HepG2 (cell line): ENCODE results near the gene SYDE1. TPM values are rescaled to one million over a fixed set of nuclear protein-coding genes. Genes with fewer than 3 reads are reported as not detected.

ENCODE experiments used
- ATF2 ChIP-seq: sonication (generic); formaldehyde crosslinking; IDR thresholded peaks from 2 replicates; pipeline ENCODE4 v1.4.0; 2020; ENCODE audit warnings: missing genetic modification reagents
- ELF3 ChIP-seq: IDR thresholded peaks from 2 replicates; pipeline ENCODE4 v1.6.1; 2016; ENCODE audit warnings: missing genetic modification reagents, missing compliant biosample characterization
- FOXJ3 ChIP-seq: sonication (generic); formaldehyde crosslinking; IDR thresholded peaks from 2 replicates; pipeline ENCODE4 v1.4.0; 2020; ENCODE audit warnings: missing genetic modification reagents, mild to moderate bottlenecking, borderline replicate concordance
- FOXO1 ChIP-seq: sonication (generic); formaldehyde crosslinking; IDR thresholded peaks from 2 replicates; pipeline ENCODE4 v1.4.0; 2020; ENCODE audit warnings: missing genetic modification reagents
- GABPA ChIP-seq, 2 experiments: IDR thresholded peaks; 2 replicates each; pipeline ENCODE4 v1.6.1; 2011 to 2016; ENCODE audit warnings: low read depth in 2 of 2, low read length in 1 of 2, missing biosample characterization in 1 of 2, missing genetic modification characterization in 1 of 2
- PAWR ChIP-seq: sonication (generic); formaldehyde crosslinking; IDR thresholded peaks from 2 replicates; pipeline ENCODE4 v1.4.0; 2020; ENCODE audit warnings: missing genetic modification reagents, mild to moderate bottlenecking, borderline replicate concordance
- SCMH1 ChIP-seq: sonication (generic); formaldehyde crosslinking; IDR thresholded peaks from 2 replicates; pipeline ENCODE4 v1.9.0; 2021; ENCODE audit warnings: missing genetic modification reagents, mild to moderate bottlenecking, borderline replicate concordance
- SP1 ChIP-seq, 2 experiments: fragments of 450-650 bp in 1 of 2; sonication (generic) in 1 of 2; formaldehyde crosslinking in 1 of 2; IDR thresholded peaks; 2 replicates each; pipeline versions ENCODE4 v1.4.0 to v1.6.1; 2016 to 2020; ENCODE audit warnings: missing genetic modification reagents in 1 of 2
- TAF1 ChIP-seq: sonication (generic); formaldehyde crosslinking; IDR thresholded peaks from 2 replicates; pipeline ENCODE4 v1.4.0; 2020; ENCODE audit warnings: missing genetic modification reagents
- XBP1 ChIP-seq: sonication (generic); formaldehyde crosslinking; IDR thresholded peaks from 2 replicates; pipeline ENCODE4 v1.5.0; 2020; ENCODE audit warnings: missing genetic modification reagents
- ZNF207 ChIP-seq: fragments of 450-650 bp; IDR thresholded peaks from 2 replicates; pipeline ENCODE4 v1.6.1; 2016; ENCODE audit warnings: antibody characterized with exemption, borderline replicate concordance
- ZNF232 ChIP-seq: sonication (generic); formaldehyde crosslinking; IDR thresholded peaks from 2 replicates; pipeline ENCODE4 v1.4.0; 2020; ENCODE audit warnings: missing genetic modification reagents, borderline replicate concordance
- ZNF263 ChIP-seq: sonication (generic); formaldehyde crosslinking; IDR thresholded peaks from 2 replicates; pipeline ENCODE4 v1.4.0; 2020; ENCODE audit warnings: missing genetic modification reagents
- ZNF777 ChIP-seq: sonication (generic); formaldehyde crosslinking; IDR thresholded peaks from 2 replicates; pipeline ENCODE4 v1.4.0; 2020; ENCODE audit warnings: missing genetic modification reagents
- polyA plus RNA-seq, 8 experiments: library from polyadenylated mRNA; depleted of rRNA in 3 of 8; stranded (reverse) in 7 of 8; unstranded in 1 of 8; fragments of >200 nt; fragmentation: Illumina TruSeq in 4 of 8; extraction: Trizol in 4 of 8; gene quantifications; 2 replicates each; pipeline versions ENCODE4 v1.2.1 to v1.2.3, GENCODE V29; 2011 to 2016; ENCODE audit warnings: low read depth in 4 of 8, missing spikeins in 1 of 8, mixed read lengths in 1 of 8; ENCODE audit not compliant: insufficient read depth in 1 of 8
- total RNA-seq, 5 experiments: library from RNA; depleted of rRNA; stranded (reverse); fragments of >200 nt; fragmentation: Illumina TruSeq; extraction: Trizol; gene quantifications; 2 replicates each; pipeline ENCODE4 v1.2.3, GENCODE V29; 2016; ENCODE audit warnings: low read depth in 1 of 5
- TF ChIP-seq, protein P1 (sequence below): sonication (generic); formaldehyde crosslinking; IDR thresholded peaks from 2 replicates; pipeline ENCODE4 v1.9.0; 2021; ENCODE audit warnings: missing genetic modification reagents, borderline replicate concordance
- TF ChIP-seq, protein P2 (sequence below): sonication (generic); formaldehyde crosslinking; IDR thresholded peaks from 2 replicates; pipeline ENCODE4 v1.5.1; 2020; ENCODE audit warnings: mild to moderate bottlenecking, moderate library complexity, missing genetic modification reagents
- TF ChIP-seq, protein P3 (sequence below): sonication (generic); formaldehyde crosslinking; IDR thresholded peaks from 2 replicates; pipeline ENCODE4 v1.5.1; 2020; ENCODE audit warnings: missing genetic modification reagents, mild to moderate bottlenecking, borderline replicate concordance
- TF ChIP-seq, protein P4 (sequence below): fragments of 450-650 bp; IDR thresholded peaks from 2 replicates; pipeline ENCODE4 v1.6.1; 2017; ENCODE audit warnings: mild to moderate bottlenecking

Gene SYDE1
- total and polyA plus RNA-seq, 2 of the 13 experiments (the other 11 are each of a cell fraction or from before 2014, with no cell fraction given), result 4.3 to 13.6 TPM

DNA sequence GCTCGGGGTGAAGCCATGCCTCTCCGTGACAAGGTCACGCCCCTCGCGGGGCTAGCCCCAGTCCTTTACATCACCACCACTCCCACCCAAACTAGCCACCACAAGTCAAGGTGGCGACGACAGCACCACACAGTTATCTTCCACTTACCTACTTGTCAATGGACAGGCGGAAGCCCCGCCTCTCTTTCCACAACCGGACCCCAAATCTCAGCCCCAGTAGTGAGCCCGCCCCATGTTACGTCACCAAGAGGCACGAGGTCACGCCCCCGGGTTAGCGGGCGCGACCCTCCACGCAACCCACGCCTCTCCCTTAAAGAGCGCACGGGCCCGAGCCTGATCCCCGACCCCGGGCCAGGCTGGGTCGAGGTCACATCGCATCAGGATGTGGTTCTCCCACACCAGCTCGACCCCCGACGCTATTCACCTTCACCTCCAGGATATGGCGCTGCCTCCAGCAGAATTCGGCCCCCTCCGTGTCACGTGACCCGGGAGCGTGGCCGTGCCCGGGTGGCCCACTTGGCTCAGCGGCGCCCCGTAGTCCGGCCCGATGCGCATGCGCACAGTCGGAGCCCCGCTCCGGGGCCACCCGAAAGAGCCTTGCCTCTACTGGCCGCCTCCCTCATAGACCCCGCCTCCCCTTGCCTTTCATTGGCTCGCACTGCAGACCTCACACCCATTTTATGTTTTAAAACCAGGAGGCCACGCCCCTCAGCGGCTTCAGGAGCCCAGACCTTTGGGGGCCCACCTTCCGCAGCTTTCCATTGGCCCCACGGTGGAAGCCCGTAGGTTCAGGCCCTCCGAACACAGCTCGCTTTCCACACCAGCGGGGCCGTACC lies 18.2 kb downstream of the SYDE1 start (continued):
- TF ChIP-seq XBP1 (peak; percentile 51; the same call in 1 of the 2 replicates), PAWR (no peak), FOXJ3 (CRISPR knock-in tag) (peak; percentile 47; the same call in 1 of the 2 replicates), SP1 (IDR thresholded peaks at IDR 0.05) (no peak; the same call in 1 of the 2 replicates), SP1 (CRISPR knock-in tag; IDR thresholded peaks at IDR 0.05) (peak; percentile 64), ZNF232 (CRISPR knock-in tag) (peak; percentile 87; the same call in 1 of the 2 replicates), ZNF777 (CRISPR knock-in tag) (peak; percentile 95), ELF3 (CRISPR knock-in tag) (no peak), SCMH1 (no peak), ZNF207 (peak; percentile 98; the same call in 1 of the 2 replicates), FOXO1 (no peak; the same call in 1 of the 2 replicates), ZNF263 (peak; percentile 55), TAF1 (CRISPR knock-in tag) (peak; percentile 71), GABPA (IDR thresholded peaks at IDR 0.05; ENCODE audit: low read depth, low read length) (no peak), GABPA (CRISPR knock-in tag; IDR thresholded peaks at IDR 0.05; ENCODE audit: low read depth) (no peak; the same call in 1 of the 2 replicates), ATF2 (peak; percentile 72)
- TF ChIP-seq, protein P1, sequence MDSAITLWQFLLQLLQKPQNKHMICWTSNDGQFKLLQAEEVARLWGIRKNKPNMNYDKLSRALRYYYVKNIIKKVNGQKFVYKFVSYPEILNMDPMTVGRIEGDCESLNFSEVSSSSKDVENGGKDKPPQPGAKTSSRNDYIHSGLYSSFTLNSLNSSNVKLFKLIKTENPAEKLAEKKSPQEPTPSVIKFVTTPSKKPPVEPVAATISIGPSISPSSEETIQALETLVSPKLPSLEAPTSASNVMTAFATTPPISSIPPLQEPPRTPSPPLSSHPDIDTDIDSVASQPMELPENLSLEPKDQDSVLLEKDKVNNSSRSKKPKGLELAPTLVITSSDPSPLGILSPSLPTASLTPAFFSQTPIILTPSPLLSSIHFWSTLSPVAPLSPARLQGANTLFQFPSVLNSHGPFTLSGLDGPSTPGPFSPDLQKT (CRISPR knock-in tag), result no peak
- TF ChIP-seq, protein P2, sequence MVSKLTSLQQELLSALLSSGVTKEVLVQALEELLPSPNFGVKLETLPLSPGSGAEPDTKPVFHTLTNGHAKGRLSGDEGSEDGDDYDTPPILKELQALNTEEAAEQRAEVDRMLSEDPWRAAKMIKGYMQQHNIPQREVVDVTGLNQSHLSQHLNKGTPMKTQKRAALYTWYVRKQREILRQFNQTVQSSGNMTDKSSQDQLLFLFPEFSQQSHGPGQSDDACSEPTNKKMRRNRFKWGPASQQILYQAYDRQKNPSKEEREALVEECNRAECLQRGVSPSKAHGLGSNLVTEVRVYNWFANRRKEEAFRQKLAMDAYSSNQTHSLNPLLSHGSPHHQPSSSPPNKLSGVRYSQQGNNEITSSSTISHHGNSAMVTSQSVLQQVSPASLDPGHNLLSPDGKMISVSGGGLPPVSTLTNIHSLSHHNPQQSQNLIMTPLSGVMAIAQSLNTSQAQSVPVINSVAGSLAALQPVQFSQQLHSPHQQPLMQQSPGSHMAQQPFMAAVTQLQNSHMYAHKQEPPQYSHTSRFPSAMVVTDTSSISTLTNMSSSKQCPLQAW (CRISPR knock-in tag), result peak; percentile 69
- TF ChIP-seq, protein P3, sequence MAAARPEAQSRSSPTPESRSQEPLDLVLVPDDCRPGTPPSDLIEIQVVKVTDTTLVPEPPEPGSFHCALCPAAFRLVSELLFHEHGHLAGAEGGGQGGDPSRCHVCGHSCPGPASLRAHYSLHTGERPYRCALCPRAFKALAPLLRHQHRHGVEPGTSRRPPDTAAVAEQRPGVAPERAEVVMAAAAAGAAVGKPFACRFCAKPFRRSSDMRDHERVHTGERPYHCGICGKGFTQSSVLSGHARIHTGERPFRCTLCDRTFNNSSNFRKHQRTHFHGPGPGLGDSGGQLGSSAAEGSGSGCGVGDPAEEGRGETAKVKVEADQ, result peak; percentile 73; the same call in 1 of the 2 replicates
- TF ChIP-seq, protein P4, sequence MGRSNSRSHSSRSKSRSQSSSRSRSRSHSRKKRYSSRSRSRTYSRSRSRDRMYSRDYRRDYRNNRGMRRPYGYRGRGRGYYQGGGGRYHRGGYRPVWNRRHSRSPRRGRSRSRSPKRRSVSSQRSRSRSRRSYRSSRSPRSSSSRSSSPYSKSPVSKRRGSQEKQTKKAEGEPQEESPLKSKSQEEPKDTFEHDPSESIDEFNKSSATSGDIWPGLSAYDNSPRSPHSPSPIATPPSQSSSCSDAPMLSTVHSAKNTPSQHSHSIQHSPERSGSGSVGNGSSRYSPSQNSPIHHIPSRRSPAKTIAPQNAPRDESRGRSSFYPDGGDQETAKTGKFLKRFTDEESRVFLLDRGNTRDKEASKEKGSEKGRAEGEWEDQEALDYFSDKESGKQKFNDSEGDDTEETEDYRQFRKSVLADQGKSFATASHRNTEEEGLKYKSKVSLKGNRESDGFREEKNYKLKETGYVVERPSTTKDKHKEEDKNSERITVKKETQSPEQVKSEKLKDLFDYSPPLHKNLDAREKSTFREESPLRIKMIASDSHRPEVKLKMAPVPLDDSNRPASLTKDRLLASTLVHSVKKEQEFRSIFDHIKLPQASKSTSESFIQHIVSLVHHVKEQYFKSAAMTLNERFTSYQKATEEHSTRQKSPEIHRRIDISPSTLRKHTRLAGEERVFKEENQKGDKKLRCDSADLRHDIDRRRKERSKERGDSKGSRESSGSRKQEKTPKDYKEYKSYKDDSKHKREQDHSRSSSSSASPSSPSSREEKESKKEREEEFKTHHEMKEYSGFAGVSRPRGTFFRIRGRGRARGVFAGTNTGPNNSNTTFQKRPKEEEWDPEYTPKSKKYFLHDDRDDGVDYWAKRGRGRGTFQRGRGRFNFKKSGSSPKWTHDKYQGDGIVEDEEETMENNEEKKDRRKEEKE, result no peak
